B cell (primary cell): ENCODE data around the gene ZNF28. TPM values are rescaled to one million over a fixed set of nuclear protein-coding genes. Genes with fewer than 3 reads are reported as not detected.
"Not testable (repeated sequence)": the region's sequence is repeated elsewhere in the genome, so short reads cannot be mapped to it uniquely, and the experiment has no call there.

Experiments used
- ATAC-seq: fragments of 200-7000 bp; cut with Tn5 transposase; one replicate; pipeline ENCODE4 v1.10.0; 2021; ENCODE audit warnings: low read depth, mild to moderate bottlenecking, moderate number of reproducible peaks, moderate library complexity
- CTCF ChIA-PET: fragments of 350-600 bp; sonication (Branson Sonifier 250); formaldehyde crosslinking; loops from one replicate; lab custom pipeline; 2021; ENCODE audit warnings: antibody characterized with exemption, inconsistent platforms; lab: Charles Lee
- POLR2A ChIA-PET: fragments of 350-600 bp; sonication (Branson Sonifier 250); formaldehyde crosslinking; loops from one replicate; lab custom pipeline; 2021; ENCODE audit warnings: antibody characterized with exemption; lab: Charles Lee
- DNase-seq: peaks from one replicate; pipeline ENCODE4 v3.0.0; 2013
- H2AFZ ChIP-seq: 2 replicates; pipeline ENCODE4 v1.6.1; 2012; ENCODE audit warnings: mild to moderate bottlenecking, low read depth, low read length; ENCODE audit not compliant: insufficient read depth, poor library complexity, severe bottlenecking
- H3K27ac ChIP-seq, 2 donors: 1 replicate in 1 of 2; 2 replicates in 1 of 2; pipeline ENCODE4 v1.5.1; 2012 to 2013; ENCODE audit warnings: low read length in 2 of 2, mild to moderate bottlenecking in 2 of 2, moderate library complexity in 1 of 2
- H3K27me3 ChIP-seq, 4 experiments: fragments of 200-600 bp in 1 of 4; sonication (generic) in 1 of 4; replicated peaks in 1 of 4; 1 replicate in 2 of 4; 2 replicates in 2 of 4; pipeline versions ENCODE4 v1.6.1 to v1.7.0; 2013 to 2016; ENCODE audit warnings: low read length in 3 of 4, mild to moderate bottlenecking in 2 of 4, mixed read lengths in 1 of 4, moderate library complexity in 1 of 4; ENCODE audit not compliant: insufficient read depth in 4 of 4, control insufficient read depth in 3 of 4; ENCODE audit errors: control extremely low read depth in 1 of 4
- H3K36me3 ChIP-seq, 2 experiments: replicated peaks in 1 of 2; 1 replicate in 1 of 2; 2 replicates in 1 of 2; pipeline versions ENCODE4 v1.6.1 to v1.7.1; 2013; ENCODE audit warnings: low read length in 1 of 2; ENCODE audit not compliant: insufficient read depth in 2 of 2, control insufficient read depth in 1 of 2; ENCODE audit errors: control extremely low read depth in 1 of 2, extremely low read depth in 1 of 2
- H3K4me1 ChIP-seq, 2 donors: fragments of 200-600 bp in 1 of 2; sonication (generic) in 1 of 2; 1 replicate in 1 of 2; 2 replicates in 1 of 2; pipeline versions ENCODE4 v1.5.1 to v1.6.1; 2013 to 2017; ENCODE audit warnings: low read length in 2 of 2; ENCODE audit not compliant: control insufficient read depth in 2 of 2, insufficient read depth in 2 of 2
- H3K4me2 ChIP-seq: replicated peaks from 2 replicates; pipeline ENCODE3; 2012; ENCODE audit warnings: mild to moderate bottlenecking, low read depth, low read length; ENCODE audit not compliant: poor library complexity, severe bottlenecking
- H3K4me3 ChIP-seq, 5 experiments: fragments of 200-600 bp in 1 of 5; sonication (generic) in 1 of 5; 1 replicate in 3 of 5; 2 replicates in 2 of 5; pipeline versions ENCODE4 v1.5.1 to v1.7.0; 2011 to 2016; ENCODE audit warnings: low read length in 4 of 5, mild to moderate bottlenecking in 4 of 5, low read depth in 2 of 5, control low read depth in 1 of 5, moderate library complexity in 1 of 5; ENCODE audit not compliant: insufficient read depth in 1 of 5; ENCODE audit errors: control extremely low read depth in 1 of 5, extremely low read depth in 1 of 5
- H3K79me2 ChIP-seq: fragments of 200-600 bp; sonication (generic); one replicate; pipeline ENCODE4 v1.6.0; 2016; ENCODE audit warnings: low read length; ENCODE audit not compliant: control insufficient read depth, insufficient read depth
- H3K9ac ChIP-seq: fragments of 200-600 bp; sonication (generic); 2 replicates; pipeline ENCODE4 v1.6.1; 2017; ENCODE audit warnings: mild to moderate bottlenecking, low read length, moderate library complexity
- H3K9me3 ChIP-seq, 3 donors: one replicate each; pipeline versions ENCODE4 v1.6.1 to v1.7.1; 2013; ENCODE audit warnings: low read length in 2 of 3; ENCODE audit not compliant: control insufficient read depth in 2 of 3, insufficient read depth in 1 of 3; ENCODE audit errors: control extremely low read depth in 1 of 3
- H4K20me1 ChIP-seq: 2 replicates; pipeline ENCODE4 v1.6.0; 2012; ENCODE audit warnings: mild to moderate bottlenecking, low read length; ENCODE audit not compliant: insufficient read depth, control insufficient read depth, poor library complexity, severe bottlenecking
- H3K27ac Mint-ChIP-seq: one replicate; pipeline ENCODE4 v1.8.0; 2021; ENCODE audit warnings: mixed read lengths
- H3K27me3 Mint-ChIP-seq: one replicate; pipeline ENCODE4 v1.8.0; 2021; ENCODE audit warnings: mixed read lengths
- H3K4me1 Mint-ChIP-seq: one replicate; pipeline ENCODE4 v1.8.0; 2021; ENCODE audit warnings: mixed read lengths
- H3K4me3 Mint-ChIP-seq: one replicate; pipeline ENCODE4 v1.8.0; 2021; ENCODE audit warnings: mixed read lengths
- H3K9me3 Mint-ChIP-seq: one replicate; pipeline ENCODE4 v1.8.0; 2022; ENCODE audit warnings: mixed read lengths; ENCODE audit not compliant: insufficient read depth
- CTCF ChIP-seq: fragments of 200-600 bp; IDR thresholded peaks from one replicate; pipeline ENCODE4 v1.8.0; 2022; ENCODE audit warnings: antibody characterized with exemption, mild to moderate bottlenecking
- EZH2 ChIP-seq: IDR thresholded peaks from 2 replicates; pipeline ENCODE4 v1.6.1; 2012; ENCODE audit warnings: borderline replicate concordance, low read depth, mild to moderate bottlenecking, moderate library complexity, low read length; ENCODE audit not compliant: insufficient read depth, poor library complexity, severe bottlenecking
- WGBS: methylation state at CpG from one replicate; pipeline ENCODE4 v1.1.5; 2013; ENCODE audit warnings: missing lambda C conversion rate; ENCODE audit not compliant: insufficient coverage; 5-methylcytosine and 5-hydroxymethylcytosine counted together
- intact Hi-C: fragments of 100-400 bp; cut with micrococcal nuclease; formaldehyde crosslinking; loops from one replicate; pipeline ENCODE4 v1.10.0; 2022
- polyA plus RNA-seq: library from polyadenylated mRNA; depleted of rRNA; stranded (reverse); fragments of >200 nt; gene quantifications from 2 replicates; pipeline ENCODE4 v1.2.3, GENCODE V29; 2012
- total RNA-seq, 2 donors: library from RNA; stranded (reverse); fragments of 120-200 nt in 1 of 2; gene quantifications; 1 replicate in 1 of 2; 2 replicates in 1 of 2; pipeline versions ENCODE4 v1.2.3 to v1.2.4, GENCODE V29; 2013 to 2022

ZNF28 gene
- total and polyA plus RNA-seq, 2 donors (not counting 1 experiment from before 2014, with no cell fraction given) = 3.7 to 27.4 TPM

- ATAC-seq (no peak), DNase-seq (no peak)
- peaks cover 26% of the 10 kb centered on the region for H3K4me1 Mint-ChIP-seq
- no peak overlapping the region for H3K4me2 ChIP-seq
- no peak overlapping the region for H3K4me3 ChIP-seq
- H2AFZ ChIP-seq = no peak overlapping the region
- peak overlapping the region; percentile 19 for H3K4me3 Mint-ChIP-seq
- WGBS = 97% methylated on average over 6 of the region's 6 CpGs
- H3K27ac ChIP-seq = no peak overlapping the region
- H3K9me3 Mint-ChIP-seq = peaks cover 7% of the 10 kb centered on the region
- TF ChIP-seq CTCF = no peak
- no peak for TF ChIP-seq EZH2
- ChIA-PET POLR2A (no interaction called here), CTCF (no interaction called here)
- H3K27ac Mint-ChIP-seq = no peak overlapping the region
- peaks cover 2 to 37% (median 4%) of the 10 kb centered on the region in 3 donors for H3K9me3 ChIP-seq
- no peaks in the 10 kb centered on the region for H4K20me1 ChIP-seq
- peaks cover 4 to 18% of the 10 kb centered on the region in 2 donors for H3K4me1 ChIP-seq
- H3K27me3 ChIP-seq = no peaks in the 10 kb centered on the region
- H3K27me3 Mint-ChIP-seq = no peaks in the 10 kb centered on the region
- no peaks in the 10 kb centered on the region for H3K36me3 ChIP-seq
- H3K79me2 ChIP-seq = peaks cover 18% of the 10 kb centered on the region
- no peak overlapping the region for H3K9ac ChIP-seq
- intact Hi-C loops = no loop called here
These were observed 32.0 kb downstream of the ZNF28 start for GRCh38 chr19:52789440-52789839.

- CTCF ChIA-PET = interaction anchor here (0.7 kb wide), 1 partner anchor 9 kb away, joined by 4 read pairs; no protein-coding TSS in a partner anchor
- peak within 1 kb of the TSS; percentile 92 for H3K27ac Mint-ChIP-seq
- peak within 1 kb of the TSS; percentile 83 for H3K9ac ChIP-seq
- peak within 1 kb of the TSS; percentile 89 for H2AFZ ChIP-seq
- H3K9me3 ChIP-seq = peaks cover 0 to 19% (median 0%) of the 10 kb centered on the region in 3 donors
- peaks cover 18% of the 10 kb centered on the region for H3K79me2 ChIP-seq
- 1% methylated on average over 47 of the region's 47 CpGs for WGBS
- ATAC-seq = peak; percentile 99
- intact Hi-C loops = loop anchor here (1.0 to 2.0 kb wide), 6 partner anchors 34 to 517 kb away; partner anchors contain the start of genes ZNF28, ZNF611, ZNF701 and ZNF766
- H3K27me3 Mint-ChIP-seq, H4K20me1 ChIP-seq, H3K9me3 Mint-ChIP-seq, H3K27me3 ChIP-seq, POLR2A ChIA-PET, H3K36me3 ChIP-seq: not testable (repeated sequence)
- peaks cover 4 to 18% of the 10 kb centered on the region in 2 donors for H3K4me1 ChIP-seq
- H3K4me1 Mint-ChIP-seq = peaks cover 31% of the 10 kb centered on the region
- DNase-seq = peak; percentile 83
- peak within 1 kb of the TSS; percentile 63 to 96 (median 78) for H3K4me3 ChIP-seq
- H3K4me3 Mint-ChIP-seq = peak within 1 kb of the TSS; percentile 97
- TF ChIP-seq CTCF = peak; percentile 21
- peak within 1 kb of the TSS; percentile 40 to 69 for H3K27ac ChIP-seq
- peak within 1 kb of the TSS; percentile 94 for H3K4me2 ChIP-seq
These were observed 34.7 kb downstream of the ZNF28 start, which contains the start of gene ZNF600 for GRCh38 chr19:52786464-52787354. Gene ZNF600 (minus strand): TSS chr19:52786791. CDS start chr19:52778888, 7,903 bp downstream.
